ENCODE measurements around the gene WNT7A.

WNT7A gene

GRCh38 chr3:13822871-13823585 is 56.8 kb downstream of the WNT7A start:
- DNase-seq (ENCODE audit: low spot score) (no peak), ATAC-seq (ENCODE audit: low read depth) (no peak)
- no peak overlapping the region for H3K4me3 ChIP-seq (ENCODE audit: severe bottlenecking)
- TF ChIP-seq, protein P1, sequence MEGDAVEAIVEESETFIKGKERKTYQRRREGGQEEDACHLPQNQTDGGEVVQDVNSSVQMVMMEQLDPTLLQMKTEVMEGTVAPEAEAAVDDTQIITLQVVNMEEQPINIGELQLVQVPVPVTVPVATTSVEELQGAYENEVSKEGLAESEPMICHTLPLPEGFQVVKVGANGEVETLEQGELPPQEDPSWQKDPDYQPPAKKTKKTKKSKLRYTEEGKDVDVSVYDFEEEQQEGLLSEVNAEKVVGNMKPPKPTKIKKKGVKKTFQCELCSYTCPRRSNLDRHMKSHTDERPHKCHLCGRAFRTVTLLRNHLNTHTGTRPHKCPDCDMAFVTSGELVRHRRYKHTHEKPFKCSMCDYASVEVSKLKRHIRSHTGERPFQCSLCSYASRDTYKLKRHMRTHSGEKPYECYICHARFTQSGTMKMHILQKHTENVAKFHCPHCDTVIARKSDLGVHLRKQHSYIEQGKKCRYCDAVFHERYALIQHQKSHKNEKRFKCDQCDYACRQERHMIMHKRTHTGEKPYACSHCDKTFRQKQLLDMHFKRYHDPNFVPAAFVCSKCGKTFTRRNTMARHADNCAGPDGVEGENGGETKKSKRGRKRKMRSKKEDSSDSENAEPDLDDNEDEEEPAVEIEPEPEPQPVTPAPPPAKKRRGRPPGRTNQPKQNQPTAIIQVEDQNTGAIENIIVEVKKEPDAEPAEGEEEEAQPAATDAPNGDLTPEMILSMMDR (IDR thresholded peaks at IDR 0.05; ENCODE audit: poor library complexity, severe bottlenecking) = no peak
- peaks cover 11% of the 10 kb centered on the region for H3K36me3 ChIP-seq (ENCODE audit: low read depth)
- peaks cover 45% of the 10 kb centered on the region for H3K4me1 ChIP-seq (ENCODE audit: insufficient read depth, poor library complexity, severe bottlenecking)
- H3K9me3 ChIP-seq (ENCODE audit: severe bottlenecking) = no peaks in the 10 kb centered on the region
- peak overlapping the region; percentile 61 for H3K27ac ChIP-seq (ENCODE audit: poor library complexity, severe bottlenecking)
- H3K27me3 ChIP-seq (ENCODE audit: insufficient read depth, poor library complexity, severe bottlenecking) = no peaks in the 10 kb centered on the region

DNA sequence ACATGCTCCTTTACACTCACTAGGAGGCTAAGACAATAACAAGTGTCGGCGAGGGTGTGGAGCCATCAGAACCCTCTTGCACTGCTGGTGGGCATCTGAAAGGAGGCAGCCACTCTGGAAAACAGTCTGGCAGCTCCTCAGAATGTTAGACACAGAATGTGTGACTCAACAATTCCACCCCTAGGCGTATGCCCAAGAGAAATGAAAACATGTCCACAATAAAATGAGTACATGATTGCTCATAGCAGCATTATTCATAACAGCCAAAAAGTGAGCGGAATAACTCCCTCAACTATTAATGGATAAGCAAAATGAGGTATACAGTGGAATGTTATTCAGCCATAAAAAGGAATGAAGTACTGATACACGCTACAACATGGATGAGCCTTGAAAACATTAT is 57.8 kb downstream of the WNT7A start:
- H3K4me1 ChIP-seq (ENCODE audit: insufficient read depth, poor library complexity, severe bottlenecking) = peaks cover 35% of the 10 kb centered on the region
- no peak overlapping the region for H3K4me3 ChIP-seq (ENCODE audit: severe bottlenecking)
- DNase-seq (ENCODE audit: low spot score) = no peak
- TF ChIP-seq, protein P1 (IDR thresholded peaks at IDR 0.05; ENCODE audit: poor library complexity, severe bottlenecking) = peak; percentile 9
- peak; percentile 85 for ATAC-seq (ENCODE audit: low read depth)
- H3K27me3 ChIP-seq (ENCODE audit: insufficient read depth, poor library complexity, severe bottlenecking) = no peaks in the 10 kb centered on the region
- H3K27ac ChIP-seq (ENCODE audit: poor library complexity, severe bottlenecking) = peak overlapping the region; percentile 61
- peaks cover 21% of the 10 kb centered on the region for H3K36me3 ChIP-seq (ENCODE audit: low read depth)
- no peaks in the 10 kb centered on the region for H3K9me3 ChIP-seq (ENCODE audit: severe bottlenecking)

GRCh38 chr3:13821126-13821525 is 58.7 kb downstream of the WNT7A start:
- H3K9me3 ChIP-seq (ENCODE audit: severe bottlenecking) = peaks cover 7% of the 10 kb centered on the region
- DNase-seq (ENCODE audit: low spot score) (no peak), ATAC-seq (ENCODE audit: low read depth) (no peak)
- H3K27me3 ChIP-seq (ENCODE audit: insufficient read depth, poor library complexity, severe bottlenecking) = no peaks in the 10 kb centered on the region
- peak overlapping the region; percentile 61 for H3K27ac ChIP-seq (ENCODE audit: poor library complexity, severe bottlenecking)
- peaks cover 30% of the 10 kb centered on the region for H3K36me3 ChIP-seq (ENCODE audit: low read depth)
- no peak overlapping the region for H3K4me3 ChIP-seq (ENCODE audit: severe bottlenecking)
- peaks cover 26% of the 10 kb centered on the region for H3K4me1 ChIP-seq (ENCODE audit: insufficient read depth, poor library complexity, severe bottlenecking)
- TF ChIP-seq, protein P1 (IDR thresholded peaks at IDR 0.05; ENCODE audit: poor library complexity, severe bottlenecking) = no peak

- Histone ChIP-seq H3K9me3 (ENCODE audit: severe bottlenecking) (peaks cover 23% of the 10 kb centered on the region), H3K4me3 (ENCODE audit: severe bottlenecking) (no peak overlapping the region), H3K36me3 (ENCODE audit: low read depth) (peaks cover 36% of the 10 kb centered on the region), H3K27me3 (ENCODE audit: insufficient read depth, poor library complexity, severe bottlenecking) (no peaks in the 10 kb centered on the region), H3K4me1 (ENCODE audit: insufficient read depth, poor library complexity, severe bottlenecking) (peaks cover 11% of the 10 kb centered on the region), H3K27ac (ENCODE audit: poor library complexity, severe bottlenecking) (no peak overlapping the region)
- ATAC-seq (ENCODE audit: low read depth) (no peak), DNase-seq (ENCODE audit: low spot score) (no peak)
- TF ChIP-seq, protein P1 (IDR thresholded peaks at IDR 0.05; ENCODE audit: poor library complexity, severe bottlenecking) = no peak
These were observed 61.0 kb downstream of the WNT7A start for GRCh38 chr3:13818919-13819318.

- no peak overlapping the region for H3K4me3 ChIP-seq (ENCODE audit: severe bottlenecking)
- TF ChIP-seq, protein P1 (IDR thresholded peaks at IDR 0.05; ENCODE audit: poor library complexity, severe bottlenecking) = no peak
- no peaks in the 10 kb centered on the region for H3K4me1 ChIP-seq (ENCODE audit: insufficient read depth, poor library complexity, severe bottlenecking)
- no peak overlapping the region for H3K27ac ChIP-seq (ENCODE audit: poor library complexity, severe bottlenecking)
- H3K36me3 ChIP-seq (ENCODE audit: low read depth) = peaks cover 36% of the 10 kb centered on the region
- DNase-seq (ENCODE audit: low spot score) (no peak), ATAC-seq (ENCODE audit: low read depth) (no peak)
- H3K9me3 ChIP-seq (ENCODE audit: severe bottlenecking) = peaks cover 23% of the 10 kb centered on the region
- no peaks in the 10 kb centered on the region for H3K27me3 ChIP-seq (ENCODE audit: insufficient read depth, poor library complexity, severe bottlenecking)
These were observed 64.7 kb downstream of the WNT7A start for GRCh38 chr3:13815088-13815683.
